ENCODE data around the gene KRT2. TPM values are rescaled to one million over a fixed set of nuclear protein-coding genes. Genes with fewer than 3 reads are reported as not detected.

The KRT2 gene
- total RNA-seq, 3 donors from 2014 or later: 0.12 TPM; not detected in 2

DNA sequence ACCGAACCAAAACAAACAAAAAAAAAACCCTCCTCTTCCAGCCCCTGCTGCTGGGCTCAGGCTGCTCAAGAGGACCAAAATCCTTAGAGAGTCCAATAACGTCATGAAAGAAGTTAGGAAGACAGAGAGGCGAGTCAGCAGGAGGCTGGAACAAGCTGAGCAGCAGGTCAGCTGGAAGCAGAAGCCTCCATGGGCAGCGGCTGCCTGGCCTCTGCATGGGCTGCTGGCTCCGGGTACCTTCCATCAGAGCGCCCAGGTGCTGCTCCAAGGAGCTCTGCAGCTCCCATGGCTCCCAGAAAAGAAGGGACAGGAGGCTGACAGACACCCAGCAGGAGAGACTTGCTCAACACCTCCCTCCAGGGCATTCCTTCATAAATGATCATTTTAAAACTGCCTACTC is 3.2 kb upstream of the KRT2 start:
- intact Hi-C loops (cut with DNase I, micrococcal nuclease): no loop called here
- peaks cover 5% of the 10 kb centered on the region for H3K4me1 ChIP-seq (ENCODE audit: low read depth)
- ATAC-seq (no peak), DNase-seq (no peak)
- TF ChIP-seq, protein P1, sequence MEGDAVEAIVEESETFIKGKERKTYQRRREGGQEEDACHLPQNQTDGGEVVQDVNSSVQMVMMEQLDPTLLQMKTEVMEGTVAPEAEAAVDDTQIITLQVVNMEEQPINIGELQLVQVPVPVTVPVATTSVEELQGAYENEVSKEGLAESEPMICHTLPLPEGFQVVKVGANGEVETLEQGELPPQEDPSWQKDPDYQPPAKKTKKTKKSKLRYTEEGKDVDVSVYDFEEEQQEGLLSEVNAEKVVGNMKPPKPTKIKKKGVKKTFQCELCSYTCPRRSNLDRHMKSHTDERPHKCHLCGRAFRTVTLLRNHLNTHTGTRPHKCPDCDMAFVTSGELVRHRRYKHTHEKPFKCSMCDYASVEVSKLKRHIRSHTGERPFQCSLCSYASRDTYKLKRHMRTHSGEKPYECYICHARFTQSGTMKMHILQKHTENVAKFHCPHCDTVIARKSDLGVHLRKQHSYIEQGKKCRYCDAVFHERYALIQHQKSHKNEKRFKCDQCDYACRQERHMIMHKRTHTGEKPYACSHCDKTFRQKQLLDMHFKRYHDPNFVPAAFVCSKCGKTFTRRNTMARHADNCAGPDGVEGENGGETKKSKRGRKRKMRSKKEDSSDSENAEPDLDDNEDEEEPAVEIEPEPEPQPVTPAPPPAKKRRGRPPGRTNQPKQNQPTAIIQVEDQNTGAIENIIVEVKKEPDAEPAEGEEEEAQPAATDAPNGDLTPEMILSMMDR (IDR thresholded peaks at IDR 0.05): no peak
- no peak overlapping the region for H3K4me3 ChIP-seq
- H3K9me3 ChIP-seq: no peaks in the 10 kb centered on the region
- H3K36me3 ChIP-seq (ENCODE audit: low read depth): no peaks in the 10 kb centered on the region

- Histone ChIP-seq H3K4me1 (ENCODE audit: low read depth) (peaks cover 6% of the 10 kb centered on the region), H3K4me3 (no peak overlapping the region), H3K9me3 (no peaks in the 10 kb centered on the region), H3K36me3 (ENCODE audit: low read depth) (no peaks in the 10 kb centered on the region)
- ATAC-seq (peak; percentile 72), DNase-seq (peak in 1 of 3 donors; percentile 38)
- intact Hi-C loops (cut with DNase I, micrococcal nuclease): no loop called here
- TF ChIP-seq, protein P1 (IDR thresholded peaks at IDR 0.05): no peak
Observed at GRCh38 chr12:52650520-52651081, 1.4 kb downstream of the KRT2 start.

- no peak for DNase-seq
- H3K4me1 ChIP-seq (ENCODE audit: low read depth): peaks cover 6% of the 10 kb centered on the region
- no peaks in the 10 kb centered on the region for H3K9me3 ChIP-seq
- ATAC-seq: no peak
- TF ChIP-seq, protein P1 (IDR thresholded peaks at IDR 0.05): no peak
- intact Hi-C loops (cut with DNase I, micrococcal nuclease): no loop called here
- no peaks in the 10 kb centered on the region for H3K36me3 ChIP-seq (ENCODE audit: low read depth)
- H3K4me3 ChIP-seq: no peak overlapping the region
Observed at GRCh38 chr12:52649066-52649465, 2.9 kb downstream of the KRT2 start.

GRCh38 chr12:52648012-52648550 is 3.9 kb downstream of the KRT2 start:
- no peak for DNase-seq
- Histone ChIP-seq H3K36me3 (ENCODE audit: low read depth) (no peaks in the 10 kb centered on the region), H3K4me1 (ENCODE audit: low read depth) (peaks cover 6% of the 10 kb centered on the region), H3K4me3 (no peak overlapping the region), H3K9me3 (no peaks in the 10 kb centered on the region)
- intact Hi-C loops (cut with DNase I, micrococcal nuclease): no loop called here
- ATAC-seq: no peak
- TF ChIP-seq, protein P1 (IDR thresholded peaks at IDR 0.05): no peak

- ATAC-seq: no peak
- Histone ChIP-seq H3K4me3 (no peak overlapping the region), H3K36me3 (ENCODE audit: low read depth) (no peaks in the 10 kb centered on the region), H3K4me1 (ENCODE audit: low read depth) (peaks cover 6% of the 10 kb centered on the region), H3K9me3 (no peaks in the 10 kb centered on the region)
- intact Hi-C loops (cut with DNase I, micrococcal nuclease): no loop called here
- TF ChIP-seq, protein P1 (IDR thresholded peaks at IDR 0.05): no peak
- no peak for DNase-seq
Observed at GRCh38 chr12:52647601-52648000, 4.4 kb downstream of the KRT2 start.

All from mucosa of descending colon (tissue), 3 donors.